Fibroblast of skin of right biceps (primary cell): Measurements from ENCODE around the gene VAV1.
"Not testable (repeated sequence)": the region's sequence is repeated elsewhere in the genome, so short reads cannot be mapped to it uniquely, and the experiment has no call there.

Experiments used
- DNase-seq: peaks from one replicate; pipeline ENCODE4 v3.0.0-alpha.2; 2013

The VAV1 gene

GRCh38 chr19:6854758-6855157 is 82.2 kb downstream of the VAV1 start:
- no peak for DNase-seq

- no peak for DNase-seq
These were observed 84.4 kb downstream of the VAV1 start for GRCh38 chr19:6856749-6857372.

- no peak for DNase-seq
These were observed 89.3 kb downstream of the VAV1 start for GRCh38 chr19:6861683-6862286.

GRCh38 chr19:6862673-6863078 is 90.2 kb downstream of the VAV1 start:
- peak; percentile 81 for DNase-seq

- DNase-seq, result no peak
These were observed 91.9 kb downstream of the VAV1 start for GRCh38 chr19:6864325-6864940.

- DNase-seq, result no peak
These were observed 93.3 kb downstream of the VAV1 start for GRCh38 chr19:6865849-6866248.

- DNase-seq, result no peak
These were observed 94.2 kb downstream of the VAV1 start for GRCh38 chr19:6866741-6867151.

GRCh38 chr19:6868351-6868750 is 95.8 kb downstream of the VAV1 start:
- DNase-seq, result no peak

- not testable (repeated sequence) for DNase-seq
These were observed 96.8 kb downstream of the VAV1 start for GRCh38 chr19:6869151-6869882.

- no peak for DNase-seq
These were observed 101.4 kb downstream of the VAV1 start for GRCh38 chr19:6873708-6874431.

- DNase-seq, result no peak
These were observed 102.7 kb downstream of the VAV1 start for GRCh38 chr19:6875218-6875617.

GRCh38 chr19:6876748-6877147 is 104.2 kb downstream of the VAV1 start:
- no peak for DNase-seq

GRCh38 chr19:6877766-6878165 is 105.3 kb downstream of the VAV1 start:
- DNase-seq, result no peak

- no peak for DNase-seq
These were observed 113.9 kb downstream of the VAV1 start for GRCh38 chr19:6886277-6886897.

- no peak for DNase-seq
These were observed 114.8 kb downstream of the VAV1 start, which contains the start of gene ADGRE1 for GRCh38 chr19:6887316-6887715. ADGRE1 (plus strand) TSS chr19:6887579; CDS start chr19:6887609, 30 bp downstream.

GRCh38 chr19:6888967-6889366 is 116.5 kb downstream of the VAV1 start:
- no peak for DNase-seq

- DNase-seq, result no peak
These were observed 117.9 kb downstream of the VAV1 start for GRCh38 chr19:6890401-6890913.

- DNase-seq, result no peak
These were observed 118.4 kb downstream of the VAV1 start for GRCh38 chr19:6890938-6891337.

GRCh38 chr19:6891761-6892385 is 119.4 kb downstream of the VAV1 start:
- DNase-seq, result no peak

GRCh38 chr19:6894313-6894712 is 121.8 kb downstream of the VAV1 start:
- no peak for DNase-seq

- no peak for DNase-seq
These were observed 130.9 kb downstream of the VAV1 start for GRCh38 chr19:6903446-6903845.

- no peak for DNase-seq
These were observed 134.1 kb downstream of the VAV1 start for GRCh38 chr19:6906559-6907060.
